LNCaP clone FGC (cell line): ENCODE data around the gene UNC93A.
"Not testable (repeated sequence)": the region's sequence is repeated elsewhere in the genome, so short reads cannot be mapped to it uniquely, and the experiment has no call there.

Experiments used
- DNase-seq: peaks from one replicate; pipeline ENCODE4 v3.0.0-alpha.2; 2011; ENCODE audit warnings: low read depth
- H3K4me3 ChIP-seq: 2 replicates; pipeline ENCODE4 v1.5.1; 2011; ENCODE audit warnings: mild to moderate bottlenecking, low read depth, low read length, control low read depth
- CTCF ChIP-seq: IDR thresholded peaks from 2 replicates; pipeline ENCODE4 v1.5.1; 2012; ENCODE audit warnings: mild to moderate bottlenecking; ENCODE audit not compliant: control insufficient read depth, insufficient read depth; ENCODE audit errors: extremely low read depth

UNC93A gene

GRCh38 chr6:167303675-167304625 lies 12.8 kb downstream of the UNC93A start:
- no peak overlapping the region for H3K4me3 ChIP-seq
- TF ChIP-seq CTCF, result no peak
- DNase-seq, result no peak

- H3K4me3 ChIP-seq, result no peak overlapping the region
- TF ChIP-seq CTCF, result no peak
- DNase-seq, result no peak
Observed at GRCh38 chr6:167304912-167305311, 13.8 kb downstream of the UNC93A start.

GRCh38 chr6:167305796-167306195 lies 14.7 kb downstream of the UNC93A start:
- no peak for TF ChIP-seq CTCF
- no peak for DNase-seq
- no peak overlapping the region for H3K4me3 ChIP-seq

GRCh38 chr6:167306401-167306998 lies 15.4 kb downstream of the UNC93A start:
- no peak for DNase-seq
- no peak for TF ChIP-seq CTCF
- H3K4me3 ChIP-seq, result no peak overlapping the region

- DNase-seq, result no peak
- no peak for TF ChIP-seq CTCF
- H3K4me3 ChIP-seq, result no peak overlapping the region
Observed at GRCh38 chr6:167307342-167307955, 16.3 kb downstream of the UNC93A start.

- no peak overlapping the region for H3K4me3 ChIP-seq
- DNase-seq, result no peak
- no peak for TF ChIP-seq CTCF
Observed at GRCh38 chr6:167308207-167308606, 17.1 kb downstream of the UNC93A start.

GRCh38 chr6:167309355-167310192 lies 18.5 kb downstream of the UNC93A start:
- H3K4me3 ChIP-seq, result not testable (repeated sequence)
- DNase-seq, result peak; percentile 14
